AG09309 (cell line): ENCODE data around the gene CDKN2D.

ENCODE experiments used
- DNase-seq: peaks from one replicate; pipeline ENCODE4 v3.0.0-alpha.2; 2010; ENCODE audit warnings: low read depth
- H3K4me3 ChIP-seq: 2 replicates; pipeline ENCODE4 v1.5.1; 2011; ENCODE audit warnings: mild to moderate bottlenecking, low read depth, low read length, moderate library complexity; ENCODE audit not compliant: control insufficient read depth
- CTCF ChIP-seq: IDR thresholded peaks from 2 replicates; pipeline ENCODE4 v1.5.1; 2011; ENCODE audit warnings: mild to moderate bottlenecking, low read depth, low read length, inconsistent platforms; ENCODE audit not compliant: insufficient read depth, control insufficient read depth; ENCODE audit errors: missing control alignments

CDKN2D gene

GRCh38 chr19:10566658-10567410 lies 1.9 kb downstream of the CDKN2D start:
- TF ChIP-seq CTCF = no peak
- H3K4me3 ChIP-seq = peak overlapping the region; percentile 99
- DNase-seq = no peak

- peak overlapping the region; percentile 99 for H3K4me3 ChIP-seq
- DNase-seq = no peak
- no peak for TF ChIP-seq CTCF
Measured at GRCh38 chr19:10566408-10566657, 2.4 kb downstream of the CDKN2D start.

GRCh38 chr19:10565567-10566407 lies 3.0 kb downstream of the CDKN2D start, which contains the start of gene KRI1:
TSS of gene KRI1 (minus strand) at chr19:10566010. CDS start at chr19:10565999, 11 bp downstream.
- peak within 1 kb of the TSS; percentile 99 for H3K4me3 ChIP-seq
- no peak for TF ChIP-seq CTCF
- peak; percentile 87 for DNase-seq

GRCh38 chr19:10565028-10565566 lies 3.7 kb downstream of the CDKN2D start:
- TF ChIP-seq CTCF = peak; percentile 34
- DNase-seq = no peak
- peak overlapping the region; percentile 99 for H3K4me3 ChIP-seq

- no peak overlapping the region for H3K4me3 ChIP-seq
- DNase-seq = no peak
- TF ChIP-seq CTCF = no peak
Measured at GRCh38 chr19:10562609-10563008, 6.2 kb downstream of the CDKN2D start.

GRCh38 chr19:10560154-10560553 lies 8.6 kb downstream of the CDKN2D start:
- TF ChIP-seq CTCF = no peak
- DNase-seq = no peak
- no peak overlapping the region for H3K4me3 ChIP-seq
